ENCODE measurements around the gene NUP88.

DNA sequence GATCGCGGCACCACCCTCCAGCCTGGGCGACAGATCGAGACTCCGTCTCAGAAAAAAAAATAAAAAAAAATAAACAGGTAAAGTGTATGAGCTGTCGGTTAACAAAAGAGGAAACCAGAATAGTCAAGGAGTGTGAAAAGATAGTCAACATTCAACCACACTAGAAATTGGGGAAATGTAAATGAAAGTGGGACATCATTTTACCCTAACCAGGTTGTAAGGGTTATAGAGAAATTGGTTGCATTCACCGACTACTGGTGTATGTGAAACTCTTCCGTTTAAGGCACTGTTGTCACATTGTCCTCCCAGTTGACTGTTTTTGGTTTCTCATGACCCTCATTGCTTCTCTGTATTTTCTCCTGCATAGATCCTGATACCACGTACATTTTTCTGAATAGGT is 74.5 kb downstream of the NUP88 start:
- no peak for TF ChIP-seq POLR2A (IDR thresholded peaks at IDR 0.05)
- TF ChIP-seq, protein P1, sequence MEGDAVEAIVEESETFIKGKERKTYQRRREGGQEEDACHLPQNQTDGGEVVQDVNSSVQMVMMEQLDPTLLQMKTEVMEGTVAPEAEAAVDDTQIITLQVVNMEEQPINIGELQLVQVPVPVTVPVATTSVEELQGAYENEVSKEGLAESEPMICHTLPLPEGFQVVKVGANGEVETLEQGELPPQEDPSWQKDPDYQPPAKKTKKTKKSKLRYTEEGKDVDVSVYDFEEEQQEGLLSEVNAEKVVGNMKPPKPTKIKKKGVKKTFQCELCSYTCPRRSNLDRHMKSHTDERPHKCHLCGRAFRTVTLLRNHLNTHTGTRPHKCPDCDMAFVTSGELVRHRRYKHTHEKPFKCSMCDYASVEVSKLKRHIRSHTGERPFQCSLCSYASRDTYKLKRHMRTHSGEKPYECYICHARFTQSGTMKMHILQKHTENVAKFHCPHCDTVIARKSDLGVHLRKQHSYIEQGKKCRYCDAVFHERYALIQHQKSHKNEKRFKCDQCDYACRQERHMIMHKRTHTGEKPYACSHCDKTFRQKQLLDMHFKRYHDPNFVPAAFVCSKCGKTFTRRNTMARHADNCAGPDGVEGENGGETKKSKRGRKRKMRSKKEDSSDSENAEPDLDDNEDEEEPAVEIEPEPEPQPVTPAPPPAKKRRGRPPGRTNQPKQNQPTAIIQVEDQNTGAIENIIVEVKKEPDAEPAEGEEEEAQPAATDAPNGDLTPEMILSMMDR (IDR thresholded peaks at IDR 0.05) = no peak

Measured in ovary (tissue), 3 donors.